Measurements from ENCODE around the gene SH3D19.

DNA sequence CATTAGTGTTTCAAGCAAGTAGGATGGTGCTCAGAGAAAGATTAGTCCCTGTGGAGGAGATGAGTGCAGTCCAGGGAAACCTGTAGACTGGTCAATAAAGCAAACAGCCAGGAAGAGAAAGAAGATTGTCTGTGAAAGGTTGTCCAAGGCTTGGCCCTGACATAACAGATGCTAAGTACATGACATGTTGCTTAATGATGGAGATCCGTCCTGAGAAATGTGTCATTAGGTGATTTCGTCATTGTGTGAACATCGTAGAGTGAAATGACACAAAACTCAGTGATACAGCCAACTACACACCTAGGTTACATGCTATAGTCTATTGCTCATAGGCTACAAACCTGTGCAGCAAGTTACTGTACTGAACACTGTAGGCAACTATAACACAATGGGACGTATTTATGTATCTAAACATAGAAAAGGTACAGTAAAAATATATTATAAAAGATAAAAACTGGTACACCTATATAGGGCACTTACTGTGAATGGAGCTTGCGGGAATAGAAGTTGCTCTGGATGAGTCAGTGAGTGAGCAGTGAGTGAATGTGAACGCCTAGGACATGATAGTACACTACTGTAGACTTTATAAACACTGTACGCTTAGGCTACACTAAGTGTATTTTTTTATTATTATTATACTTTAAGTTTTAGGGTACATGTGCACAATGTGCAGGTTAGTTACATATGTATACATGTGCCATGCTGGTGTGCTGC lies 57.4 kb downstream of the SH3D19 start:
- TF ChIP-seq, protein P1, sequence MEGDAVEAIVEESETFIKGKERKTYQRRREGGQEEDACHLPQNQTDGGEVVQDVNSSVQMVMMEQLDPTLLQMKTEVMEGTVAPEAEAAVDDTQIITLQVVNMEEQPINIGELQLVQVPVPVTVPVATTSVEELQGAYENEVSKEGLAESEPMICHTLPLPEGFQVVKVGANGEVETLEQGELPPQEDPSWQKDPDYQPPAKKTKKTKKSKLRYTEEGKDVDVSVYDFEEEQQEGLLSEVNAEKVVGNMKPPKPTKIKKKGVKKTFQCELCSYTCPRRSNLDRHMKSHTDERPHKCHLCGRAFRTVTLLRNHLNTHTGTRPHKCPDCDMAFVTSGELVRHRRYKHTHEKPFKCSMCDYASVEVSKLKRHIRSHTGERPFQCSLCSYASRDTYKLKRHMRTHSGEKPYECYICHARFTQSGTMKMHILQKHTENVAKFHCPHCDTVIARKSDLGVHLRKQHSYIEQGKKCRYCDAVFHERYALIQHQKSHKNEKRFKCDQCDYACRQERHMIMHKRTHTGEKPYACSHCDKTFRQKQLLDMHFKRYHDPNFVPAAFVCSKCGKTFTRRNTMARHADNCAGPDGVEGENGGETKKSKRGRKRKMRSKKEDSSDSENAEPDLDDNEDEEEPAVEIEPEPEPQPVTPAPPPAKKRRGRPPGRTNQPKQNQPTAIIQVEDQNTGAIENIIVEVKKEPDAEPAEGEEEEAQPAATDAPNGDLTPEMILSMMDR (IDR thresholded peaks at IDR 0.05): no peak
- no peak for TF ChIP-seq POLR2A (IDR thresholded peaks at IDR 0.05)

Measured in tibial nerve (tissue), 3 donors.